Parathyroid adenoma (tissue), 2 donors: Measurements from ENCODE around the gene SPEM2.

Experiments
- H2AFZ ChIP-seq: fragments of 300-600 bp; sonication (generic); one replicate; pipeline ENCODE4 v1.7.0; 2017; ENCODE audit warnings: antibody characterized with exemption, mild to moderate bottlenecking
- H3K27ac ChIP-seq: fragments of 300-600 bp; sonication (generic); one replicate; pipeline ENCODE4 v1.7.0; 2017
- H3K27me3 ChIP-seq: fragments of 300-600 bp; sonication (generic); one replicate; pipeline ENCODE4 v1.7.0; 2017; ENCODE audit warnings: low read length; ENCODE audit not compliant: control insufficient read depth, insufficient read depth
- H3K36me3 ChIP-seq: fragments of 300-600 bp; sonication (generic); one replicate; pipeline ENCODE4 v1.7.0; 2017; ENCODE audit warnings: low read length; ENCODE audit not compliant: control insufficient read depth, insufficient read depth
- H3K4me1 ChIP-seq: fragments of 300-600 bp; sonication (generic); one replicate; pipeline ENCODE4 v1.7.0; 2017; ENCODE audit warnings: control low read depth
- H3K4me2 ChIP-seq: fragments of 300-600 bp; sonication (generic); one replicate; pipeline ENCODE4 v1.7.0; 2017; ENCODE audit warnings: low read length
- H3K4me3 ChIP-seq: fragments of 300-600 bp; sonication (generic); one replicate; pipeline ENCODE4 v1.7.0; 2017; ENCODE audit warnings: low read depth, low read length
- H3K79me2 ChIP-seq: fragments of 300-600 bp; sonication (generic); one replicate; pipeline ENCODE4 v1.7.0; 2017; ENCODE audit warnings: control low read depth
- H3K9ac ChIP-seq: fragments of 300-600 bp; sonication (generic); one replicate; pipeline ENCODE4 v1.7.0; 2017; ENCODE audit warnings: mild to moderate bottlenecking
- H3K9me3 ChIP-seq: fragments of 300-600 bp; sonication (generic); one replicate; pipeline ENCODE4 v1.7.0; 2017; ENCODE audit warnings: low read length; ENCODE audit not compliant: control insufficient read depth
- CTCF ChIP-seq: fragments of 300-600 bp; sonication (generic); IDR thresholded peaks from one replicate; pipeline ENCODE4 v1.7.0; 2017; ENCODE audit warnings: antibody characterized with exemption, mild to moderate bottlenecking
- donor health status: primary hyperparathyroidism.

The SPEM2 gene

GRCh38 chr17:7425316-7425715, at the start of gene SPEM2:
Gene SPEM2, plus strand, starts transcription at chr17:7425616. Its CDS starts 73 bp downstream, at chr17:7425689.
- Histone ChIP-seq H3K9ac (no peak within 1 kb of the TSS), H3K4me1 (no peaks in the 10 kb centered on the region), H3K9me3 (no peaks in the 10 kb centered on the region), H3K27ac (no peak within 1 kb of the TSS), H3K4me3 (no peak within 1 kb of the TSS), H2AFZ (no peak within 1 kb of the TSS), H3K27me3 (no peaks in the 10 kb centered on the region), H3K79me2 (no peaks in the 10 kb centered on the region), H3K4me2 (no peak within 1 kb of the TSS), H3K36me3 (no peaks in the 10 kb centered on the region)
- TF ChIP-seq CTCF: no peak

- Histone ChIP-seq H2AFZ (no peak overlapping the region), H3K79me2 (peaks cover 6% of the 10 kb centered on the region), H3K4me3 (no peak overlapping the region), H3K4me1 (peaks cover 17% of the 10 kb centered on the region), H3K27ac (no peak overlapping the region), H3K9ac (no peak overlapping the region), H3K36me3 (no peaks in the 10 kb centered on the region), H3K27me3 (no peaks in the 10 kb centered on the region), H3K4me2 (no peak overlapping the region), H3K9me3 (no peaks in the 10 kb centered on the region)
- no peak for TF ChIP-seq CTCF
Measured at GRCh38 chr17:7379134-7379533, 46.3 kb upstream of the SPEM2 start.

GRCh38 chr17:7380321-7380720, 45.1 kb upstream of the SPEM2 start:
- Histone ChIP-seq H3K27ac (peak overlapping the region; percentile 88), H3K4me1 (peaks cover 17% of the 10 kb centered on the region), H3K4me2 (peak overlapping the region; percentile 91), H3K27me3 (no peaks in the 10 kb centered on the region), H3K36me3 (no peaks in the 10 kb centered on the region), H3K4me3 (peak overlapping the region; percentile 63), H2AFZ (peak overlapping the region; percentile 97), H3K79me2 (peaks cover 6% of the 10 kb centered on the region), H3K9me3 (no peaks in the 10 kb centered on the region), H3K9ac (no peak overlapping the region)
- TF ChIP-seq CTCF: no peak

GRCh38 chr17:7380855-7381683, 44.3 kb upstream of the SPEM2 start, which contains the start of gene TNK1:
Gene TNK1, plus strand, starts transcription at chr17:7381089. Its CDS starts 1,838 bp downstream, at chr17:7382927.
- peak within 1 kb of the TSS; percentile 88 for H3K27ac ChIP-seq
- no peak within 1 kb of the TSS for H3K9ac ChIP-seq
- peaks cover 6% of the 10 kb centered on the region for H3K79me2 ChIP-seq
- H3K36me3 ChIP-seq: no peaks in the 10 kb centered on the region
- peak within 1 kb of the TSS; percentile 63 for H3K4me3 ChIP-seq
- H3K27me3 ChIP-seq: no peaks in the 10 kb centered on the region
- TF ChIP-seq CTCF: no peak
- no peaks in the 10 kb centered on the region for H3K9me3 ChIP-seq
- peaks cover 17% of the 10 kb centered on the region for H3K4me1 ChIP-seq
- peak within 1 kb of the TSS; percentile 91 for H3K4me2 ChIP-seq
- H2AFZ ChIP-seq: peak within 1 kb of the TSS; percentile 97
